Calu3 (cell line): ENCODE data around the gene CLNK. TPM values are rescaled to one million over a fixed set of nuclear protein-coding genes. Genes with fewer than 3 reads are reported as not detected.

ENCODE experiments used
- BruUV-seq: library from RNA; stranded (reverse); fragments of 400-500 nt; replicated peaks from 2 replicates; lab custom pipeline; 2021; lab: Mats Ljungman, UMichigan
- CTCF ChIA-PET: fragments of 300-600 bp; sonication (Branson Sonifier 250); formaldehyde crosslinking; loops from one replicate; lab custom pipeline; 2022; ENCODE audit warnings: antibody characterized with exemption; lab: Charles Lee
- DNase-seq: peaks from one replicate; pipeline ENCODE4 v3.0.0; 2022
- H3K27ac Mint-ChIP-seq: one replicate; pipeline ENCODE4 v1.8.0; 2022; ENCODE audit warnings: mixed read lengths; ENCODE audit not compliant: unreplicated experiment
- H3K27me3 Mint-ChIP-seq: one replicate; pipeline ENCODE4 v1.8.0; 2022; ENCODE audit warnings: mixed read lengths; ENCODE audit not compliant: unreplicated experiment
- H3K36me3 Mint-ChIP-seq: one replicate; pipeline ENCODE4 v1.8.0; 2022; ENCODE audit warnings: mild to moderate bottlenecking, moderate library complexity, mixed read lengths; ENCODE audit not compliant: insufficient read depth, unreplicated experiment
- H3K4me1 Mint-ChIP-seq: one replicate; pipeline ENCODE4 v1.8.0; 2022; ENCODE audit warnings: mild to moderate bottlenecking, low read depth, mixed read lengths; ENCODE audit not compliant: unreplicated experiment
- H3K4me3 Mint-ChIP-seq: one replicate; pipeline ENCODE4 v1.8.0; 2022; ENCODE audit warnings: mild to moderate bottlenecking, low read depth, moderate library complexity, mixed read lengths; ENCODE audit not compliant: unreplicated experiment
- H3K9me3 Mint-ChIP-seq: one replicate; pipeline ENCODE4 v1.8.0; 2022; ENCODE audit warnings: low read depth, mixed read lengths; ENCODE audit not compliant: unreplicated experiment
- CTCF ChIP-seq: fragments of 200-600 bp; IDR thresholded peaks from one replicate; pipeline ENCODE4 v1.8.0; 2022; ENCODE audit warnings: antibody characterized with exemption; ENCODE audit not compliant: unreplicated experiment
- intact Hi-C: fragments of 100-400 bp; cut with micrococcal nuclease; formaldehyde crosslinking; loops from one replicate; pipeline ENCODE4 v1.10.0; 2022; ENCODE audit not compliant: unreplicated experiment
- total RNA-seq: library from RNA; stranded (reverse); gene quantifications from 2 replicates; pipeline ENCODE4 v1.2.3, GENCODE V29; 2022

CLNK gene
- total RNA-seq, 1 experiment from 2014 or later = not detected

GRCh38 chr4:10713591-10713990 lies 29.0 kb upstream of the CLNK start:
- Mint-ChIP-seq H3K36me3 (no peaks in the 10 kb centered on the region), H3K4me3 (no peak overlapping the region), H3K27ac (no peak overlapping the region), H3K4me1 (no peaks in the 10 kb centered on the region), H3K27me3 (no peaks in the 10 kb centered on the region), H3K9me3 (peaks cover 6% of the 10 kb centered on the region)
- intact Hi-C loops = loop anchor here (10.0 kb wide), 2 partner anchors 129 to 159 kb away; no protein-coding TSS in a partner anchor
- CTCF ChIA-PET = interaction anchor here (0.5 kb wide), 1 partner anchor 1140 kb away, joined by 4 read pairs; no protein-coding TSS in a partner anchor
- no peak for DNase-seq
- no TSS peak for BruUV-seq
- no peak for TF ChIP-seq CTCF

- no peak for TF ChIP-seq CTCF
- Mint-ChIP-seq H3K9me3 (no peaks in the 10 kb centered on the region), H3K36me3 (no peaks in the 10 kb centered on the region), H3K4me1 (no peaks in the 10 kb centered on the region), H3K27me3 (no peaks in the 10 kb centered on the region), H3K27ac (no peak overlapping the region), H3K4me3 (no peak overlapping the region)
- BruUV-seq = no TSS peak
- intact Hi-C loops = no loop called here
- CTCF ChIA-PET = no interaction called here
- DNase-seq = no peak
These were observed 21.7 kb upstream of the CLNK start for GRCh38 chr4:10706236-10706635.

GRCh38 chr4:10704430-10704810 lies 19.9 kb upstream of the CLNK start:
- no peak overlapping the region for H3K27ac Mint-ChIP-seq
- TF ChIP-seq CTCF = no peak
- CTCF ChIA-PET = no interaction called here

GRCh38 chr4:10703766-10704429 lies 19.3 kb upstream of the CLNK start:
- intact Hi-C loops = no loop called here
- Mint-ChIP-seq H3K36me3 (no peaks in the 10 kb centered on the region), H3K9me3 (peaks cover 3% of the 10 kb centered on the region), H3K27ac (no peak overlapping the region), H3K4me1 (no peaks in the 10 kb centered on the region), H3K4me3 (no peak overlapping the region), H3K27me3 (no peaks in the 10 kb centered on the region)
- BruUV-seq = no TSS peak
- CTCF ChIA-PET = no interaction called here
- no peak for DNase-seq
- no peak for TF ChIP-seq CTCF

More at GRCh38 chr4:10704430-10704810, 19.9 kb upstream of the CLNK start:
- H3K27me3 Mint-ChIP-seq = no peaks in the 10 kb centered on the region
- BruUV-seq = no TSS peak
- intact Hi-C loops = no loop called here
- no peaks in the 10 kb centered on the region for H3K9me3 Mint-ChIP-seq
- no peak for DNase-seq
- H3K4me1 Mint-ChIP-seq = no peaks in the 10 kb centered on the region
- no peak overlapping the region for H3K4me3 Mint-ChIP-seq
- no peaks in the 10 kb centered on the region for H3K36me3 Mint-ChIP-seq
